Measurements from ENCODE around the gene ABCB8. TPM values are rescaled to one million over a fixed set of nuclear protein-coding genes. Genes with fewer than 3 reads are reported as not detected.

Gene ABCB8
- total and polyA plus RNA-seq, 9 of the 15 experiments (the other 6 are each of a cell fraction or from before 2014, with no cell fraction given) = 7.6 to 106 (median 36.3) TPM

- Histone ChIP-seq H3K79me2 (ENCODE audit: control insufficient read depth, insufficient read depth, low read length) (peaks cover 34% of the 10 kb centered on the region), H3K36me3 (ENCODE audit: control insufficient read depth, insufficient read depth, low read length) (peaks cover 56% of the 10 kb centered on the region; the same call in 2 of the 3 replicates), H3K4me3 (no peak overlapping the region), H2AFZ (ENCODE audit: low read depth, low read length) (no peak overlapping the region), H3K27ac (ENCODE audit: extremely low read depth, low read depth, low read length) (no peak overlapping the region), H4K20me1 (replicated peaks; ENCODE audit: control insufficient read depth, insufficient read depth, low read length) (no peaks in the 10 kb centered on the region), H3K9ac (ENCODE audit: insufficient read depth in 1 of 2, low read depth in 2 of 2, low read length in 2 of 2) (no peak overlapping the region), H3K9me1 (ENCODE audit: control insufficient read depth, insufficient read depth, low read length) (no peaks in the 10 kb centered on the region), H3K27me3 (ENCODE audit: control insufficient read depth in 2 of 2, insufficient read depth in 2 of 2, low read length in 2 of 2) (no peaks in the 10 kb centered on the region), H3K4me1 (replicated peaks in 1 of 2; ENCODE audit: control insufficient read depth in 2 of 2, insufficient read depth in 2 of 2, low read length in 2 of 2) (peaks cover 21 to 50% of the 10 kb centered on the region in 2 experiments), H3K4me2 (ENCODE audit: insufficient read depth, low read length) (no peak overlapping the region), H3K9me3 (replicated peaks; ENCODE audit: control insufficient read depth, insufficient read depth, low read depth, low read length) (no peaks in the 10 kb centered on the region)
- DNase-seq (ENCODE audit: extremely low read depth in 1 of 4, low spot score in 3 of 4) (no peak), ATAC-seq (no peak), FAIRE-seq (no peak)
- ChIA-PET POLR2A (interaction anchor here (14.3 kb wide), 1 partner anchor 22 kb away, joined by 146 read pairs; no protein-coding TSS in a partner anchor), CTCF (ENCODE audit: low intra/inter-chr PET ratio) (no interaction called here)
- in situ Hi-C loops (cut with MboI) (no loop called here), intact Hi-C loops (cut with micrococcal nuclease) (no loop called here)
- 89% methylated on average over 4 of the region's 4 CpGs for WGBS (ENCODE audit: insufficient coverage, low coverage, missing lambda C conversion rate)
- BruUV-seq (replicated peaks) = no TSS peak
- no peak for TF ChIP-seq CUX1 (CRISPR knock-in tag; IDR thresholded peaks at IDR 0.05)
- TF ChIP-seq YY1 (IDR thresholded peaks at IDR 0.05; ENCODE audit: borderline replicate concordance in 1 of 3, control insufficient read depth in 1 of 3, extremely low read depth in 1 of 3, insufficient read depth in 3 of 3, insufficient read length in 1 of 3, insufficient replicate concordance in 2 of 3, low read depth in 1 of 3, low read length in 2 of 3) = no peak
Observed at GRCh38 chr7:151031011-151031410, 2.8 kb downstream of the ABCB8 start.

Measured in K562 (cell line).